ENCODE measurements around the gene GRID1.

GRID1 gene

DNA sequence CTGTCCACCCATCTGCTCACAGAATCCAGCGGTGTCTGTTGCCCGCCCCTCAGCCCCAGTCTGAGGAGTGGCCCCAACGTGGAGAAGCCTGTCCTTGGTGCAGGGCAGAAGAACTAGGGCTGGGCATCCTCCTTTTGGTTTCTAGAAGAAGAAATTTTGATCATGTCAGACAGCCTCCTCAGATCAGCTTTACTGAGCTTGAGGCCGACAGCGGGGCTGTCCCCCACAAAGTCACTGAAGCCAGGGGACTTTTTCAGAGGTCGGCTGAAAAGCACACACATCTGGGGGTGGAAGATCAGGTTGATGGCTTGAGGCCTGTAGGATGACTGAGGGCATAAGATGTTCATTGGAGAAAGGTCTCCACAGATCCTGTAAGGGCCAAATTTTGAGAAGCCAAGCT is 767.9 kb downstream of the GRID1 start:
- DNase-seq: no peak

DNA sequence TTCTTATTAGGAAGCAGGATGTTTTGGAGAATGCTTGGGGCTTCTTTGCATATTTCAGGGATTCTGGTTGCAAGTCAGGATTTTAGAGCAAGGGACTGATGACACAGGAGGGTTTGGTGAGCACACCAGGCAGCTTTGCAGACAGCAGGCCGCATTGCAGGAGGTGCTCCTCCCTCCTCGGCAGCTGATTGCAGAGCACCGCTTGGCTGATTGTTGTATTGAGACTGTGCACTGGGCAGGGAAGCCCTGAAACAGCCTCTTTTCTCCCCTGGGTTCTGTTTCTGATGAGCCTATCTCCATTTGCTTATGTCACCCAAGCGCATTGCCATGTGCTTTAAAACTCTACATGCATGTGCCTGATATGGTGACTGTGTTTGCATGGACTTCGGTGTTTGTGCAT is 769.6 kb downstream of the GRID1 start:
- DNase-seq: no peak

DNA sequence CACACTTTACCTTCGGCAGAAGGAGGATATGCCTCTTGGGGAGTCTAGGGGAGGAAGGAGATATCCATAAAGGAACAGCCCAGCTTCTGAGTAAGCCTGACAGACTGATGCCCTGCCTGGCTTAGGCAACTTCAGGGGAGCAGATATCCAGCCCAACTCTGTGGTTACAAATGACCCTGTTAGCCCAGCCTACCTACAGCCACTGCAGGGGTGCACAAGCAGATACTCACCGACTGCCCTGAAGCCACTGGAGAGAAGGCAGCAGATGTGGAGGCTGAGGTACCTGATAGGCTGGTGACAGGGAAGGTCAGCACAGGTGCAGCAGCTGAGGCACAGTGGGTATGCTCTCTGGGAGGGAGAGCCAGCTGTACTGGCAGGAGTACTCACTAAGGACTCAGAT is 770.2 kb downstream of the GRID1 start:
- DNase-seq: no peak

DNA sequence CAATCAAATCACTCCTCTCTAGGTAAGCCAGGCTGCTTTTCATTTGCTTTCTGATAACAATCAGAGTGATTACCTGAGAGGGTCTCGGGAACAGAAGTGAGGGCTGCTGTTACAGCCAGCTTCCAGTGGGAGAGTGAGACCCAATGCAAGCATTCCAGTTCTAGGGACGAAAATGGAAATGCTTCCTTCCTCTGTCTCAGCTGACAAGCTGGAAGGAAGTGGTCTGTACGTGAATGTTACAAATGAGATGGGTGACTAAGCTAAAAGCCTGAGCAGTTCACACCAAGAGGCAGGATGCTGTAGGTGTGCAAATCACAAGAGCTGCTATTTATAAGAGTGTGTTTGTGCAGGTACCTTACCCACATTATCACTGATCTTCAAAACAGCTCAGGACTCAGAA is 772.4 kb downstream of the GRID1 start:
- DNase-seq: no peak

DNA sequence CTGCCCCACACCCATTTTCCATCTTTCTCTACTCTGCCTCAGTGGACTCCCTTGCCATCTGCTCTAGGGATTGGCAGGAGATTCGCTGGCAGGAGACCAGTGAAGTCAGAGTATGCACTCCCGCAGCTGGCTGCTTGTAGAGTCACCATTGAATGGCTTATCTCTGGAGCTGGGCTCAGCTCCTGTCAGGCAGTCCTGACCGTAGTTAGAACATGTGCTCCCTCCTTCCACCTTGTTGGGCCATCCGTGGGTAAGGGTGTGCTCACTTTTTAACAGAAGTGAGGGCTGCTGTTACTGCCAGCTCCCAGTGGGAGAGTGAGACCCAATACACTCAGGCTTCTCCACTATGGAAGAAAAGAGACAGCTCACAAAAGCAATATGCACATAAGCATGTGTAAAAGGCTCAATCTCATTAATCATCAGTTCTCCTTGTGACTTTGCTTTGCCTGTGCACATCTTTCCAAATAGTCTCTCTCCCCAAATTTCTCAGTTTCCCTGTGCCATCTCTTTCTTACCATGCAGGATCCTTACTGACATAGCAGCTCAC is 773.3 kb downstream of the GRID1 start:
- DNase-seq: no peak

DNA sequence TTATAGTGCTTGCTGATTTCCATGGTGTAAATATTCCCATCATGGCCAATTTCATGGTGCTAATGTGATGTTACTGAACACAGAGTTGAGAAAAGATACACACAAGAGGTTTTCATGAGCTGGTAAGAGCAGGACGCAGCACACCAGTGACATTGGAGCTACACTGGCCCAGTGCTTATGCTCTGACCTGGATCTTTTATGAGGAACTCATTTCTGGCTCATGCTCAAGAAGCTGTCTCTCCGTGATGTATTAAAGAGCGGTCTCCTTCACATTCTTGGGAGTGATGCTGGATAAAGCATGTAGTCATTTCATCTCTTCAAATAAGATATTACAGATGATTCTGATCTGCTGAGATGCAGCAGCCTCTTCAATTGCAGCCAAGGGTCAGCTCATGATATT is 785.2 kb downstream of the GRID1 start:
- no peak for DNase-seq

DNA sequence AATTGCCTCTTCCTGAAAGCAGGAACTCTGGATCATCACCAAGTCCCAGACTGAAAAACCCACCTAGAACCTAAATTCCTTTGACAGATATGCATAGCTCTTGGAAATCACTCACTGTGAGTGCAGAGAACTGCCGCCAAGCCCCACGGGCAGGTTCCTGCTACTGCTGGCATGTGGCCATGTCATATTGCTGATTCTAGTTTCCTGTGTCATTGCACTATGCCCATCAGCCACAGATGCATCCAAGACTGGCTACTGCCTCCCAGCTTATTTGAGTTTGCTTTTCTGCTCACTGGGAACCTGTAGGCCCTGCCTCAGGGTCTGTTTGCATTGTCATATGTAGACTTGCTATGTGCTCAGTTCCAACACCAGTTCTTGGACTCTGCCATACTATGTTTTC is 786.0 kb downstream of the GRID1 start:
- DNase-seq: no peak

DNA sequence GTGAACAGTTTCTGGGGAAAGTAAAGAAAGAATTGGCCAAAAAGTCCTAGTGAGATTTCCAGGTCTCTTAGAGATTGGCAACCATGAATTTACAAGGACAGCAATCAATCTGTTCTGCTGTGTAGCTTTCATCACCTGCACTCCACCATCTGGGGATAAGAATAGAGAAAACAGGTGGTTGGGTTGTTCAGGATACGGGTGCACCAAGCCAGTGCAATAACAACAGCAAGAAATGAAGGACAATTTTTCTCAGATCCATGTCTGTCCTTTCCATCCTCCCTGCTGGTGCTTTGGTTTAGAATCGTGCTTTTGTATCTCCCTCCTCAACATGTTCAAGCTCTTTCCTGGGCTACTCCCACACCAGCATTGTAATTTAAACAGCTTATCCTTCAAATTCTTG is 787.7 kb downstream of the GRID1 start:
- no peak for DNase-seq

DNA sequence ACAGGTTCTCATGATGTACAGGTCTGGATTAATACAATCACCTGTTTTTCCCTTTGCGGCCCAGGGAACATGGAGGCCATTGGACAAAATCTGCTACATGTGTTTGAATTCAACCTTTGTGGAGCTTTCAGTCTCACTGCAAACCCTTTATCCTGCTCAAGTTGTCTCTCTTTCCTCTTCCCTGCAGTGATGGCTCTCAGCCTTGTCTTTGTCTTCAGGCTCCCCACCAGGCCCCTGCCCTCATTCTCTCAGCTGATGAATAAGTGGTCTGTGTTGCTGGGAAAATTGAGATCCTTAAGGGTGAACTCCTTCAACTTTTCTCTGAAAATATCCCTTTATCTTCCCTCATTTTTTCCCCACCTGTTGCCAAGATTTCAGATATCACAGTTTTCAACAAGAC is 791.2 kb downstream of the GRID1 start:
- no peak for DNase-seq

DNA sequence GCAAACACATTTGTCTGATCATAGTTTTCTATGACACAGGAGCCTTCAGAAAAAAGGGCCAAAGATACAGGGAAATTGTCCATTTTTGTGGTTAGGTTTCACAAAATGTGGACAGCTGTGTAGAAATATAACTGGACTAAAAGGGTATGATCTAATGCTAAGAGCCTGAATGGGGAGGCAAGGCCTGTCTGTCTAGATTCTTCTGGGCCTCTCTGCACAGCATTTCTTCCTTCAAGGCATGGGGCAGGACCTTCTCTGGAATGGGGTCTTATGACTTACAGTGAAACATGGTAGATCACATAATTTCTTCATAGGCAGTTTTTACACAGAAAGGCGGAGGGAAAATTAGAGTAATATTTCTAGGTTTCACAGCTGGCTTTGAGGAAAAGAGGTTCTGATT is 795.7 kb downstream of the GRID1 start:
- DNase-seq: no peak

DNA sequence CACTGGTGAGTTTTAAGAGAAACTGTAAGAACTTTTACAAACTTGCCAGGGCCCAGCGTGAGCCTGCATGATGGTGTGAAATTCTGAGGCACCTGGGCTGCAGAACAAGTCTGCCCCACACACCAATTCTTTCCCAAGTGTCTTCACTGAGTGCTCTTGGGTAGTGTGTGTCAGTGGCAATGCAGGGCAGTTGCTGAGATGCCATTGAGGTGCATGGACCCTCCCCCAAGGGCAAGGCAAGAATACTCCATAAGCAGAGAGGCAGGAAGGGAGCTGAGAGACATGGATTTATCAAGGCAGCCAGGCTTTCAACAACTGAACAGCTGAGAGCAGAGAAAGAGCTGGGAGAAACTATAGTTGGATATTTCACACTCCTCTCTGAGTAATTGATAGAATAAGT is 801.2 kb downstream of the GRID1 start:
- DNase-seq: no peak

DNA sequence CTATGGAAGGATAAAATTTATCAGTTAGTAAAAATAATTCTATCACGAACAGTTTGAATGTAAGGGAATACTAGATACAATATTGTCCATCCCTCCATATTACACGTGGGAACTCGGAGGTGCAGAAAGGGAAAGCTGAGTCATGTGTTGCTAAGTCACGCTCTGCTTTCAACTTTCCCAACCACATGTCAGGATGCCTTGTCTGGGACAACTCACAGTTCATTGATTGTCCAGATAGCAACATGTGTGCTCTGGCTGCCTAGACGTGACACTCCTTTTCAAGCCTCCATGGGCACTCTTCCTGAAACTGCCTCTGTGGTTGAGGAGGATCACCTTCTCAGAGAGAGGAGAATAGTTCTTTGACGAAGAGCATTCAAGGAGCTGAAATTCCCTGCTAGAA is 808.1 kb downstream of the GRID1 start:
- no peak for DNase-seq

DNA sequence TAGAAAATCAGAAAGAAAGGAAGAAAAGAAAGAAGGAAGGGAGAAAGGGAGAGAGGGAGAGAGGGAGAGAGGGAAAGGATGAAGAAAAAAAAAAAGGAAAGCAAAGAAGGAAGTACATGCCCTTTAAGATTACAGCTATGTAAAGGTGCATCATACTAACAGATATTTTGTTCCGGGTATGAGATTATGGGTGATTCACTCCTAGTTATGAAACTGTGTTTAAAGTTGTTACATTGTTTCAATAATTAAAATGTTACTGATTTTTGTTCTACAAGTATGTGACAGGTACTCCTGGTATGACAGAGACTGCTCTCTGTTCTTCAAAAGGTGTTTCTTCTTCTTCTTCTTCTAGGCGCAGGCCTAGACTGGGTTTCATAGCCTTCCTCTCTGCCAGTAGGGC is 808.9 kb downstream of the GRID1 start:
- no peak for DNase-seq

DNA sequence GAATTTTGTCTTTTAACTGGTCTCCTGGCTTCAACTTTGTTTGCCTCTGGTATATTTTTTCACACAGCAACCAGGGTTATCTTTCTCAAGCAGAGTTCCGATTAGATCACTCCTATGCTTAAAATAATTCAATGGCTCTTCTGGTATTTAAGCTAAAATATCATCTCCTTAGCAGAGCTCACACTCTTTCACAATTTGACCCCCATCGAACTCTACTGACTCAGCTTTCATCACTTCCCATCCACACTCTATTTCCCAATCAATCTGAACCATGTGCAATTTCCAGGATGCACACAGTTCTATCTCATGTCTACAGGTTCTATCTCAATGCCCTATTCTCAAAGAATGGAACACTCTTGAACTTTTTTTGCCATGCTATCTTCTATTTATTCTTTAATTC is 809.5 kb downstream of the GRID1 start:
- DNase-seq: no peak

Data from NCI-H510A treated with DMSO at 0.1 percent for 48 hours (cell line).